GM12891 (cell line): ENCODE measurements around the gene WDR72.

Experiments used
- DNase-seq: peaks from one replicate; pipeline ENCODE4 v3.0.0; 2011; ENCODE audit warnings: low spot score; ENCODE audit not compliant: insufficient read length
- FAIRE-seq: peaks from 2 replicates; lab custom pipeline; 2011; peaks lifted over from hg19 to GRCh38; lab: Jason Lieb, UNC
- PAX5 ChIP-seq: IDR thresholded peaks from 2 replicates; pipeline ENCODE4 v1.6.1; 2011; ENCODE audit warnings: low read length, moderate library complexity, mild to moderate bottlenecking; ENCODE audit not compliant: insufficient read depth, severe bottlenecking
- POLR2A ChIP-seq: IDR thresholded peaks from 2 replicates; pipeline ENCODE4 v1.6.1; 2011; ENCODE audit warnings: low read depth, low read length, control low read depth
- POLR2AphosphoS5 ChIP-seq: IDR thresholded peaks from 2 replicates; pipeline ENCODE4 v1.6.1; 2011; ENCODE audit warnings: low read depth, low read length, control low read depth
- POU2F2 ChIP-seq: IDR thresholded peaks from 2 replicates; pipeline ENCODE4 v1.6.1; 2011; ENCODE audit warnings: low read depth, mild to moderate bottlenecking, control low read depth, low read length, moderate library complexity
- SPI1 ChIP-seq: IDR thresholded peaks from 2 replicates; pipeline ENCODE4 v1.6.1; 2011; ENCODE audit warnings: low read depth, low read length, control low read depth
- TAF1 ChIP-seq: IDR thresholded peaks from 2 replicates; pipeline ENCODE4 v1.6.1; 2011; ENCODE audit warnings: low read depth, low read length, control low read depth

The WDR72 gene

DNA sequence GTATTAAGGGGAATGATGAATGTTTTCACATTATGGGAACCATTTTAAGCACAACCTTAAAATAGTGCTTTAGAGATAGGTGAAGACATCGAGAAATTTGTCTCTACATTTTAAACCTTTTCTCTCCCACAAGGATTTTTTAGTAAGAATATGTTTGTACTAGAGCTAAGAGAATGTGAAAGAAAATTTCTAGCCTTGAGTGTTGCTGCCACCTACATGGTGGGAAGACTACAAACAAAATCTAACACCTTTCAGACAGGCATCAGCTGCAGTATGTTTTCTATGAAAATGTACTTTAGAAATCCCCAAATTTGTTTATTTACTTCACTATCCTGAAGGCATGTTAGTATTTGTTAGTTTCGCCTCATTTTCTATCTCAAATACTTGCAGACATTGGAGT, 247.4 kb downstream of the WDR72 start:
- no peak for DNase-seq
- no peak for TF ChIP-seq TAF1
- no peak for TF ChIP-seq PAX5
- no peak for TF ChIP-seq POLR2A
- TF ChIP-seq POU2F2 = no peak
- TF ChIP-seq SPI1 = no peak
- no peak for TF ChIP-seq POLR2AphosphoS5
- no peak for FAIRE-seq

DNA sequence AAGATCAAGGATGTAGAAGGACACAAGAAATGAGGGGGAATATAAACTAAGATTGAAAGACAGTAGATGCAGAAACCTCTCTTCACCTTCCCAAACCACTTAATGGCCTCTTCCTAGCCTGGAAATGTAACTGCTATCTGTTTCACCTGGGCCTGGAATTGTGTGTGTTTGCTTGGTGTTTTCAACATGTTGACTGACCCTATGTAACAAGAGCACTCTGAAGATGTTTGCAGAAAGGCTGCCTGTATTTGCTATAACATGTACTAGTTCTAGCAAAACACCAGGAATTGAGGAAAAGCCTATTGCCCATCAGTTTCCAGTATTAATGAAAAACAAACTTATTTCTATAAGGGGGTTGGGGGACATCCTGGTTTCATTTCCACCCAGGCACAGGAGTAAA, 248.3 kb downstream of the WDR72 start:
- DNase-seq (no peak), FAIRE-seq (no peak)
- no peak for TF ChIP-seq PAX5
- no peak for TF ChIP-seq POLR2A
- TF ChIP-seq POLR2AphosphoS5 = no peak
- no peak for TF ChIP-seq POU2F2
- no peak for TF ChIP-seq TAF1
- TF ChIP-seq SPI1 = no peak

DNA sequence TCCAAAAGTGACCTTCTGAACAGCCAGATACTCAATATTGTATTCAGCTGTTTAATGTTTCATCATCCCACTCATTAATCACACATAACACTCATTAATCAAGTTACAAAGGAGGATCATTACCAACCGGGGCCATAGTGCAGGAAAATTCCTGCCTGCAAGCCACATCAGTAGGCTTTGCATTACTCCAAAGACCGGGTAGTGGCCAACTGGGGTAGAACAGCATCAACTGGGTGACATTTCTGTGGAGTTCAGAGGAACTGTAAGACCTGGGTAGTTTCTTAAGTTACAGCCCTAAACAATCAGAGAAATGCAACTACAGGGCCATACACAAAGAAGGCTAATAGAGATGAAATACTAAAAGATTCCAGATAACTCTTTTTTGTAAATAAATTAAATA, 253.1 kb downstream of the WDR72 start:
- no peak for TF ChIP-seq SPI1
- TF ChIP-seq POU2F2 = no peak
- no peak for TF ChIP-seq POLR2AphosphoS5
- no peak for TF ChIP-seq TAF1
- TF ChIP-seq POLR2A = no peak
- no peak for TF ChIP-seq PAX5

DNA sequence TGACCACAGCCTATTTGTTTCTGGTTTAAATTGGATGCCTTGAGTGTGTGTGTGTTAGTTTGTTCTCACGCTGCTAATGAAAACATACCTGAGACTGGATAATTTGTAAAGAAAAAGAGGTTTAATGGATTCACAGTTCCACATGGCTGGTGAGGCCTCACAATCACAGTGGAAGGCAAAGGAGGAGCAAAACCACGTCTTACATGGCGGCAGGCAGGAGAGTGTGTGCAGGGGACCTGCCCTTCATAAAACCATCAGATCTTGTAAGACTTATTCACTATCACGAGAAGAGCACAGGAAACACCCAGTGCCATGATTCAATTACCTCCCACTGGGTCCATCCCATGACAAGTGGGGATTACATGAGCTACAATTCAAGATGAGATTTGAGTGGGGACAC, 260.5 kb downstream of the WDR72 start:
- FAIRE-seq = no peak

More for the DNA sequence above, 253.1 kb downstream of the WDR72 start:
- FAIRE-seq (no peak), DNase-seq (no peak)

DNA sequence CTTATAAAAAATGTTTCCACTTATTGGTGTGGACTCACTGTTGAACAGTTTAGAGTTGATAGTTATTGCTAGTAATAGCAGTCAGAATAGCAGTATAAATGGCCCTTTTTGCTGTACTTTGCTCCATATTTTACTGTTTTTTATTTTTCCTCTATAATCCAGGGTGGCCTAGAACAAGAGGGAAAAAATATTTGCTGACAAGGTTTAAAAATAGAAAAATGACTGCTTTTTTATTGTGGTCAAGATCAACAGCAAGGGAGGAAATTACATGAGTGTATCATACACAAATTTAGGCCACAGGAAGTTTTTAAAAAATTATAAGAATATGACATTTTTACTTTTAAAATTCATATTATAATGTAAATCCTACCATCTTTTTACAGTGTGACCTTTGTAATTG, 269.1 kb downstream of the WDR72 start:
- TF ChIP-seq PAX5 (no peak), TAF1 (no peak), SPI1 (no peak), POLR2A (no peak), POLR2AphosphoS5 (no peak), POU2F2 (no peak)
- FAIRE-seq = no peak
- no peak for DNase-seq

More for the DNA sequence above, 260.5 kb downstream of the WDR72 start:
- TF ChIP-seq SPI1 (no peak), POLR2AphosphoS5 (no peak), POU2F2 (no peak), PAX5 (no peak), POLR2A (no peak)
- no peak for DNase-seq

DNA sequence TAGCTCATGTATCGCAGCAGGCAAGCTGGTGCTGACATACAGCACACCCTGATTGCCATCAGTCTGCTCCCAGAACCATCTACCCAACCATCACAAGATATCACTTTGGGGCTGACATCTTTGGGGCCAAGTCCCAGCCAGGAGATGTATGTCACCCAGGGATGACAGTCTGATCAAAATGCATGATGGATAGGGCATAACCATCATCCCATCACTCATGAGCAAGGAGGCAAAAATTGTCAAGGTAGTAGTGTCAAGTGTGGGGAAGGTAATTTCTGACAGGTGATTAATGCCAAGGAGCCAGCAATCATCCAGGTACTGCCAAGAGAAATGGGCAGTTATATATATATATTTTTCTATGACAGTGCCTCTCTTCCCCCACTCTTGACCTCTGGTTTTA, 277.4 kb downstream of the WDR72 start:
- no peak for FAIRE-seq
- no peak for DNase-seq
- TF ChIP-seq TAF1 (no peak), POU2F2 (no peak), SPI1 (no peak), PAX5 (no peak), POLR2AphosphoS5 (no peak), POLR2A (no peak)

DNA sequence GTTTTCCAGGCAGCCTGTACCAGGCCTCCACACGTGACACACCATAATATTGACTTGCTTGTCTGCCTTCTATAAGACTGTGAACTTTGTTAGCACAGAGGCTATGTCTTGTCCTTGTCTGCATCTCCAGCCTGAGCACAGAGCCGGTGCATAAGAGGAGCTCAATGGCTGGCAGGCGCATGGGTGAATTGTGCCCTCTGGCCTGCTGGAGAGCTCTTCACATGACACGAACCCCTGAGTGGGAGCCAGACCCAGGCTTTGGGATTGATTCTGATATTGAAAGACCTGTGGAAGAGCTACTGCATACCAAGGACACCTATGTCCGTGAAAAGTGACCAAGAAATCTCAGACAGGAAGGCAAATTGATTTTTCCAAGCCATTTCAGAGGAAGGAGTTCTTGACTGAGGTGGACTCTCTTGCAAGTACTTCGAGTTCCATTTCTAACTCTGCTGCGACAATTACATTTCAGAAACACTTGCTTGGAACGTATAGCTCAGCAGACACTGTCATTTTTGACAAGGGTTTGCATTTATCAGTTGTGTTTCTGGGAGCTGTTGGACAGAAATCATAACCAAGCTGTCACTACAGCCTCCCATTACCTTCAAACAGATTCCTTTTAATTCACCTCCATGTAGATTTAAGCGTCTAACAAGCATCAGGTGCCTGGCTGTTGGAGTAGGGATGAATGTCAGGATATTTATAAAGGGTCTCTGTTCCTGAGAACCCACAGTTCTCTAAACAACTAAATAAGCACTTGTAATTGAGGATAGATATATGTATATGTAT, 281.3 kb downstream of the WDR72 start:
- DNase-seq (no peak), FAIRE-seq (no peak)
- TF ChIP-seq POLR2AphosphoS5 = no peak
- TF ChIP-seq TAF1 = no peak
- no peak for TF ChIP-seq POU2F2
- no peak for TF ChIP-seq POLR2A
- no peak for TF ChIP-seq SPI1

DNA sequence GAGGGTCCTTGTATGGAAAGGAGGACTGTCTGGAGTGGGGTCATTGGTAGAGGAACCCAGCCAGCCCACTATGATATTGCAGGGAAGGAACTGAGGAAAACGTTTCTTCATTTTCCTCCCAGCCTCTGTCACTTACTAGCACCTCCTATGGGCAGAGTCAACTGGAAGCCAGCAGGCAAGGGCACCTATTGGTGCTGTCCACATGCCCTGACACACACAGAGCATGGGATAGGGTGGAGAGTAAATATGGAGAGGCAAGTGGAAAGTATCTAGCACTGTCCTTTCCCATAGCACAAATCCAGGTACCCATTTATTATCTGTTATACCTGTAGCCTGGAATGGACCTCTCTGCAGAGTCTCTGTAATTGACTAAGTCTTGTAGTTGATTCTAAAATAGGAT, 285.6 kb downstream of the WDR72 start:
- FAIRE-seq (no peak), DNase-seq (no peak)
- TF ChIP-seq POLR2A (no peak), POLR2AphosphoS5 (no peak)

DNA sequence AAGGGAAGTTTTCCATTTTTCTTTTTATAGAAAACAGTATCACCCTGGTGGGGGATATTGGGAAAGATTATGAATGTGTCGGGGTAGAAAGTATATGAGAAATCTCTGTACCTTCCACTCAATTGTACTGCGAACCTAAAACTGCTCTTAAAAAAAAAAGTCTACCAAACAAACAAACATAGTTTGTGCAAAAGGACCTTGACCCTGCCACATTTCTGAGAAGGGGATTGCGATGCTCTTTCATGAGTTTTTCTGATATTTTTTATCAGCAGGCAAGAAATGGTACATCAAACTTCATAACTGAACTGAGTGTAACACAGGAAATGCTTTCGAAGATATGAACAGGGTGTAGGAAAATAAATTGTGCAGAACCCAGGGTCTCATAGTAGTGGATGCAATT, 286.0 kb downstream of the WDR72 start:
- TF ChIP-seq SPI1 (no peak), POLR2A (no peak)
- DNase-seq = no peak
- FAIRE-seq = no peak

DNA sequence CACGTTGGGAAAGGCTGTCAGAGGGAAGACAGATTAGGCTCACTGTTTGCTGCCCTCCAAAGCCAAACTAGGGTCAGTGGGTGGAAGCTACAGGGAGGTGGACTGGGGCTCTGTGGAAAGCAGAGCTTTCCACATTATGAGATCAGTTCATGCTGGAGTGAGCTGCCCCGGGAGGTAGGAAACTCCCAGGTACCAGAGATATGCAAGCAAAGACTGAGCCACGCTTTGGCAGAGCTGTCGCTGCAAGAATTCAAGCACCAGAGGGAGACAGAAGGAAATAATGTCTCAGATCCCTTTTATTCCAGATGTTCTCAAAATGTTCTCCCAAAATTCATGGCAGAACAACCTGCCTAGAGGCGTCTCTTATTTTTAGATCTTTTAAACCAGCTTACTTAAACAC, 286.6 kb downstream of the WDR72 start:
- DNase-seq = no peak
- no peak for FAIRE-seq
- no peak for TF ChIP-seq SPI1
- no peak for TF ChIP-seq TAF1
- TF ChIP-seq PAX5 = no peak
- TF ChIP-seq POU2F2 = no peak
- TF ChIP-seq POLR2AphosphoS5 = no peak
- no peak for TF ChIP-seq POLR2A
